K562 (cell line): Measurements from ENCODE around the gene PROK2. TPM values are rescaled to one million over a fixed set of nuclear protein-coding genes. Genes with fewer than 3 reads are reported as not detected.

ENCODE experiments used
- ATAC-seq: fragments of 200-7000 bp; cut with Tn5 transposase; 3 replicates; pipeline ENCODE4 v1.9.1; 2020; ENCODE audit warnings: moderate library complexity
- BruUV-seq: library from RNA; stranded (reverse); fragments of 400-500 nt; replicated peaks from 2 replicates; lab custom pipeline; 2021; lab: Mats Ljungman, UMichigan
- CTCF ChIA-PET: fragments of 300-600 bp; formaldehyde crosslinking; extraction: SDS; loops from one replicate; lab custom pipeline; 2021; ENCODE audit warnings: low intra/inter-chr PET ratio; lab: Yijun Ruan, JAX
- POLR2A ChIA-PET: fragments of 300-600, 350-650 bp; sonication (Branson Sonifier 250); formaldehyde crosslinking; extraction: SDS; loops from one replicate; lab custom pipeline; 2021; ENCODE audit warnings: antibody characterized with exemption, inconsistent platforms; lab: Yijun Ruan, JAX
- DNase-seq, 4 experiments: peaks; one replicate each; pipeline versions ENCODE4 v3.0.0 to v3.0.0-alpha.2; 2011 to 2018; ENCODE audit warnings: low spot score in 3 of 4, mixed read lengths in 3 of 4; ENCODE audit errors: extremely low read depth in 1 of 4
- FAIRE-seq: peaks from 2 replicates; lab custom pipeline; 2011; peaks lifted over from hg19 to GRCh38; lab: Jason Lieb, UNC
- H2AFZ ChIP-seq: 2 replicates; pipeline ENCODE4 v1.6.0; 2011; ENCODE audit warnings: low read depth, low read length, control low read depth, inconsistent platforms
- H3K27ac ChIP-seq: fragments of 200-600 bp; 3 replicates; pipeline ENCODE4 v1.8.0; 2011; ENCODE audit warnings: low read depth, mild to moderate bottlenecking, control low read depth, inconsistent platforms, low read length, moderate library complexity, mixed read lengths; ENCODE audit errors: extremely low read depth
- H3K27me3 ChIP-seq, 2 experiments: fragments of 300-600 bp in 1 of 2; 2 replicates in 1 of 2; 3 replicates in 1 of 2; pipeline versions ENCODE4 v1.6.0 to v1.8.0; 2011; ENCODE audit warnings: inconsistent platforms in 2 of 2, low read length in 2 of 2, mild to moderate bottlenecking in 1 of 2, mixed read lengths in 1 of 2, moderate library complexity in 1 of 2; ENCODE audit not compliant: control insufficient read depth in 2 of 2, insufficient read depth in 2 of 2
- H3K36me3 ChIP-seq: fragments of 300-600 bp; 3 replicates; pipeline ENCODE4 v1.8.0; 2011; ENCODE audit warnings: mild to moderate bottlenecking, low read length, inconsistent platforms; ENCODE audit not compliant: control insufficient read depth, insufficient read depth
- H3K4me1 ChIP-seq, 2 experiments: fragments of 200-600 bp in 1 of 2; replicated peaks in 1 of 2; 2 replicates in 1 of 2; 3 replicates in 1 of 2; pipeline versions ENCODE4 v1.5.1 to v1.8.0; 2011; ENCODE audit warnings: inconsistent platforms in 2 of 2, low read length in 2 of 2, mild to moderate bottlenecking in 1 of 2, mixed read lengths in 1 of 2, moderate library complexity in 1 of 2; ENCODE audit not compliant: control insufficient read depth in 2 of 2, insufficient read depth in 2 of 2
- H3K4me2 ChIP-seq: 2 replicates; pipeline ENCODE4 v1.6.1; 2011; ENCODE audit warnings: low read length, control low read depth, inconsistent platforms, mixed read lengths; ENCODE audit not compliant: insufficient read depth
- H3K4me3 ChIP-seq: fragments of 200-600 bp; sonication (generic), shearing (Covaris generic); 2 replicates; pipeline ENCODE4 v1.5.1; 2016; ENCODE audit warnings: control low read depth, inconsistent platforms
- H3K79me2 ChIP-seq: fragments of 200-600 bp; 3 replicates; pipeline ENCODE4 v1.8.0; 2011; ENCODE audit warnings: low read length, inconsistent platforms; ENCODE audit not compliant: control insufficient read depth, insufficient read depth
- H3K9ac ChIP-seq, 2 experiments: 2 replicates each; pipeline versions ENCODE4 v1.6.0 to v1.6.1; 2011; ENCODE audit warnings: low read depth in 2 of 2, low read length in 2 of 2, control low read depth in 1 of 2, inconsistent platforms in 1 of 2, mild to moderate bottlenecking in 1 of 2, mixed read lengths in 1 of 2; ENCODE audit not compliant: insufficient read depth in 1 of 2
- H3K9me1 ChIP-seq: one replicate; pipeline ENCODE4 v1.6.0; 2011; ENCODE audit warnings: inconsistent platforms, mild to moderate bottlenecking, low read length, moderate library complexity; ENCODE audit not compliant: control insufficient read depth, insufficient read depth
- H3K9me3 ChIP-seq: replicated peaks from 2 replicates; pipeline ENCODE4 v1.5.1; 2011; ENCODE audit warnings: low read depth, low read length, inconsistent platforms; ENCODE audit not compliant: control insufficient read depth, insufficient read depth
- H4K20me1 ChIP-seq: replicated peaks from 2 replicates; pipeline ENCODE4 v1.6.1; 2011; ENCODE audit warnings: low read length, inconsistent platforms, mixed read lengths; ENCODE audit not compliant: control insufficient read depth, insufficient read depth
- HNRNPH1 ChIP-seq: fragments of 200-400 bp; formaldehyde crosslinking; optimal IDR thresholded peaks from 2 replicates; pipeline ENCODE3; 2017; ENCODE audit warnings: low read depth, mild to moderate bottlenecking, low read length, moderate library complexity
- JUNB ChIP-seq: fragments of 450-650 bp; formaldehyde crosslinking; conservative IDR thresholded peaks from 2 replicates; pipeline ENCODE4 v1.4.0; 2020; ENCODE audit warnings: mild to moderate bottlenecking
- MCM2 ChIP-seq: fragments of 450-650 bp; IDR thresholded peaks from 2 replicates; pipeline ENCODE4 v1.6.1; 2017; ENCODE audit warnings: low read depth, mild to moderate bottlenecking
- MYC ChIP-seq, 2 experiments: fragments of 250-450 bp in 1 of 2; sonication (Bioruptor Pico) in 1 of 2; IDR thresholded peaks; 2 replicates each; pipeline versions ENCODE4 v1.5.1 to v1.6.1; 2012 to 2021; ENCODE audit warnings: low read depth in 2 of 2, borderline replicate concordance in 1 of 2, improper control_type of control experiment in 1 of 2, low read length in 1 of 2, mild to moderate bottlenecking in 1 of 2, moderate library complexity in 1 of 2
- NFE2L1 ChIP-seq: fragments of 450-650 bp; IDR thresholded peaks from 2 replicates; pipeline ENCODE4 v1.6.1; 2016; ENCODE audit warnings: missing genetic modification characterization, low read depth, mild to moderate bottlenecking, missing compliant biosample characterization, moderate library complexity, borderline replicate concordance
- SMARCE1 ChIP-seq: fragments of 450-650 bp; IDR thresholded peaks from 2 replicates; pipeline ENCODE4 v1.7.1; 2016; ENCODE audit warnings: mild to moderate bottlenecking
- THRB ChIP-seq: fragments of 450-650 bp; formaldehyde crosslinking; conservative IDR thresholded peaks from 2 replicates; pipeline ENCODE4 v1.4.0; 2022; ENCODE audit warnings: mild to moderate bottlenecking, missing genetic modification characterization
- ZHX1 ChIP-seq: fragments of 150-350 bp; conservative IDR thresholded peaks from 2 replicates; pipeline ENCODE4 v1.6.1; 2014; ENCODE audit warnings: low read length
- ZNF23 ChIP-seq: fragments of 250-450 bp; sonication (Bioruptor Pico); IDR thresholded peaks from 2 replicates; pipeline ENCODE4 v1.4.0; 2020; ENCODE audit warnings: mild to moderate bottlenecking
- ZNF408 ChIP-seq: fragments of 250-450 bp; sonication (Bioruptor Pico); IDR thresholded peaks from 2 replicates; pipeline ENCODE4 v1.4.0; 2020; ENCODE audit warnings: low read depth, mild to moderate bottlenecking, moderate library complexity
- ZNF584 ChIP-seq: fragments of 200-800 bp; sonication (Bioruptor generic); IDR thresholded peaks from 2 replicates; pipeline ENCODE4 v1.6.1; 2016; ENCODE audit warnings: low read depth, mild to moderate bottlenecking, missing genetic modification characterization, missing compliant biosample characterization
- ZNF695 ChIP-seq: fragments of 450-650 bp; formaldehyde crosslinking; IDR thresholded peaks from 2 replicates; pipeline ENCODE4 v1.4.0; 2020; ENCODE audit warnings: mild to moderate bottlenecking, moderate library complexity
- WGBS: fragments of 100-300 bp; shearing (Covaris generic); methylation state at CpG from one replicate; pipeline ENCODE4 v1.1.6; 2016; ENCODE audit warnings: low coverage, mixed read lengths; ENCODE audit not compliant: insufficient coverage; ENCODE audit errors: missing lambda C conversion rate; 5-methylcytosine and 5-hydroxymethylcytosine counted together
- in situ Hi-C: fragments of 300-500 bp; cut with MboI; formaldehyde crosslinking; loops from 4 replicates; pipeline ENCODE4 v1.15.0; 2018; ENCODE audit warnings: inconsistent platforms, mixed read lengths
- intact Hi-C: fragments of 100-400 bp; cut with micrococcal nuclease; formaldehyde crosslinking; loops from 2 replicates; pipeline ENCODE4 v1.14.2; 2022
- polyA plus RNA-seq, 8 experiments: library from polyadenylated mRNA; depleted of rRNA in 4 of 8; stranded (reverse) in 5 of 8; unstranded in 3 of 8; fragments of >200 nt; fragmentation: Nextera tagmentation in 2 of 8; fragmentation: Illumina TruSeq in 1 of 8; extraction: Ambion mirVana in 2 of 8; extraction: Trizol in 1 of 8; gene quantifications; 2 replicates each; pipeline versions ENCODE4 v1.2.1 to v1.2.3, GENCODE V29; 2011 to 2014; ENCODE audit warnings: inconsistent platforms in 1 of 8, missing spikeins in 1 of 8
- total RNA-seq, 7 experiments: library from RNA; depleted of rRNA in 6 of 7; stranded (reverse); fragments of >200 nt in 6 of 7; fragmentation: Illumina TruSeq in 2 of 7; extraction: Trizol in 2 of 7; gene quantifications; 2 replicates each; pipeline versions ENCODE4 v1.2.1 to v1.2.3, GENCODE V29; 2011 to 2021; ENCODE audit warnings: low replicate concordance in 1 of 7
- TF ChIP-seq, protein P1 (sequence below): fragments of 450-650 bp; IDR thresholded peaks from 2 replicates; pipeline ENCODE4 v1.6.1; 2016; ENCODE audit warnings: borderline replicate concordance

PROK2 gene
- total and polyA plus RNA-seq, 9 of the 15 experiments (the other 6 are each of a cell fraction or from before 2014, with no cell fraction given): 0.07 to 0.13 TPM; not detected in 7

- no peaks in the 10 kb centered on the region for H3K79me2 ChIP-seq
- ATAC-seq (no peak), DNase-seq (no peak), FAIRE-seq (no peak)
- H3K9me3 ChIP-seq: no peaks in the 10 kb centered on the region
- no peaks in the 10 kb centered on the region; a peak in 1 of 5 replicates for H3K4me1 ChIP-seq
- BruUV-seq: no TSS peak
- no peak overlapping the region for H3K9ac ChIP-seq
- peaks cover 0 to 6% of the 10 kb centered on the region in 2 experiments; a peak in 2 of 5 replicates for H3K27me3 ChIP-seq
- ChIA-PET POLR2A (no interaction called here), CTCF (no interaction called here)
- intact Hi-C loops (no loop called here), in situ Hi-C loops (no loop called here)
- no peaks in the 10 kb centered on the region for H3K36me3 ChIP-seq
- H3K4me3 ChIP-seq: no peak overlapping the region
- no peaks in the 10 kb centered on the region for H4K20me1 ChIP-seq
- H3K9me1 ChIP-seq: no peaks in the 10 kb centered on the region
- WGBS: 8% methylated on average over 2 of the region's 3 CpGs
- TF ChIP-seq SMARCE1: no peak
- no peak for TF ChIP-seq ZNF408
- no peak for TF ChIP-seq ZNF695 (CRISPR knock-in tag)
- TF ChIP-seq, protein P1, sequence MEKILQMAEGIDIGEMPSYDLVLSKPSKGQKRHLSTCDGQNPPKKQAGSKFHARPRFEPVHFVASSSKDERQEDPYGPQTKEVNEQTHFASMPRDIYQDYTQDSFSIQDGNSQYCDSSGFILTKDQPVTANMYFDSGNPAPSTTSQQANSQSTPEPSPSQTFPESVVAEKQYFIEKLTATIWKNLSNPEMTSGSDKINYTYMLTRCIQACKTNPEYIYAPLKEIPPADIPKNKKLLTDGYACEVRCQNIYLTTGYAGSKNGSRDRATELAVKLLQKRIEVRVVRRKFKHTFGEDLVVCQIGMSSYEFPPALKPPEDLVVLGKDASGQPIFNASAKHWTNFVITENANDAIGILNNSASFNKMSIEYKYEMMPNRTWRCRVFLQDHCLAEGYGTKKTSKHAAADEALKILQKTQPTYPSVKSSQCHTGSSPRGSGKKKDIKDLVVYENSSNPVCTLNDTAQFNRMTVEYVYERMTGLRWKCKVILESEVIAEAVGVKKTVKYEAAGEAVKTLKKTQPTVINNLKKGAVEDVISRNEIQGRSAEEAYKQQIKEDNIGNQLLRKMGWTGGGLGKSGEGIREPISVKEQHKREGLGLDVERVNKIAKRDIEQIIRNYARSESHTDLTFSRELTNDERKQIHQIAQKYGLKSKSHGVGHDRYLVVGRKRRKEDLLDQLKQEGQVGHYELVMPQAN: no peak
- no peak for TF ChIP-seq THRB
- no peak for TF ChIP-seq MCM2
- TF ChIP-seq JUNB: no peak
- no peak for TF ChIP-seq ZNF584 (CRISPR knock-in tag)
- no peak for TF ChIP-seq ZHX1
- no peak for TF ChIP-seq MYC (IDR thresholded peaks at IDR 0.05; ENCODE audit: low read depth, low read length)
- no peak for TF ChIP-seq MYC (CRISPR knock-in tag; IDR thresholded peaks at IDR 0.05; ENCODE audit: borderline replicate concordance, low read depth)
- no peak for TF ChIP-seq ZNF23 (CRISPR knock-in tag)
- no peak for TF ChIP-seq NFE2L1 (tag)
- no peak for TF ChIP-seq HNRNPH1
- no peak overlapping the region for H3K27ac ChIP-seq
- no peak overlapping the region for H2AFZ ChIP-seq
- no peak overlapping the region for H3K4me2 ChIP-seq
Measured at GRCh38 chr3:71805199-71805598, 20.3 kb upstream of the PROK2 start.
